ENCODE data around the gene PHYHIPL. TPM values are rescaled to one million over a fixed set of nuclear protein-coding genes. Genes with fewer than 3 reads are reported as not detected.
A peak's percentile ranks its signal among the peaks of the same experiment; 100 is the strongest.

The PHYHIPL gene
- total and polyA plus RNA-seq, 12 donors: 0.03 TPM; not detected in 11

DNA sequence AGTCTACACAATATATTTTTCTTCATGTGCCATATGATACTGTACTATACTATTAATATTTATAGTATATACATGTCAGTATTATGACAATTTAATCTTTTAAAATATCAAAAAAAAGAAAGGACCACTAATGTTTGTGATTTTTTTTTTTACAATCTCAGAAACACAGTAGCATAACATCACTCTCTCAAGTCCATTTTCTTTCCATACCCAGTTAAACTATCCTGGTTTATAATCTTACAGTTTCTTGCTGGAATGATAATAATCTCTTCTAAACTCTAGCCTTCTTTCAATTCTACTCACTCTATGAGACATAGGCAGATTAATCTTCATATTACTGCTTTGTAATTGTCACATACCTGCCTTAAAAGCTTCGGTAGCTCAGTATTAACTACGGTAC is 8.9 kb upstream of the PHYHIPL start:
- Histone ChIP-seq H3K4me1 (no peaks in the 10 kb centered on the region), H3K27ac (no peak overlapping the region), H3K36me3 (no peaks in the 10 kb centered on the region), H3K9me3 (peaks cover 0 to 23% (median 3%) of the 10 kb centered on the region in 11 donors), H3K4me3 (no peak overlapping the region), H3K27me3 (no peaks in the 10 kb centered on the region)
- no peak for TF ChIP-seq CTCF (IDR thresholded peaks at IDR 0.05)
- intact Hi-C loops (cut with DNase I): no loop called here
- no peak for DNase-seq
- ATAC-seq: no peak
- WGBS, 2 donors: 92 to 97% methylated on average over 2 of the region's 2 CpGs

DNA sequence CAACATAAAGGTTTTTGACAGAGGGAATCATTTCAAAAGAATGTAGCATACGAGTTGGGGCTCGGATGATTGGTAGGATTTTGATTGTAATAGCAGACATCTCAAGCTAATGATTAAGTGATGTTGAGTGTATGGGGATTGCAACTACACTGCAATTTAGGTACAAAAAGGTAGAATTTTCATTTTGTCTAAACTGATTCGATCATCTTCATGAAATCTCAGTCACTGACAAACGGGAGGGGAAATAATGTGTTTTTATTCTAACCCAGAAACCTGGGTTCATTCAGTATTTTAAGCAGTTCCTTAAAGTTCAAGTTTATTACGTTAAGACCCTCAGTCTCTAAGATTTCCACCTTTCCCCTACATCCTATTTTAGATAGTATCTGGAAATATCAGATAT is 3.9 kb upstream of the PHYHIPL start:
- Histone ChIP-seq H3K27ac (no peak overlapping the region), H3K36me3 (no peaks in the 10 kb centered on the region), H3K27me3 (peaks cover 6 to 33% (median 22%) of the 10 kb centered on the region in 7 donors), H3K9me3 (peaks cover 0 to 17% (median 3%) of the 10 kb centered on the region in 11 donors), H3K4me1 (peaks cover 3 to 17% (median 10%) of the 10 kb centered on the region in 9 donors), H3K4me3 (no peak overlapping the region)
- ATAC-seq (no peak), DNase-seq (no peak)
- intact Hi-C loops (cut with DNase I): no loop called here
- TF ChIP-seq CTCF (IDR thresholded peaks at IDR 0.05): no peak
- 82 to 84% methylated on average over 5 of the region's 5 CpGs for WGBS, 2 donors

GRCh38 chr10:59173414-59173813 is 3.0 kb upstream of the PHYHIPL start:
- DNase-seq (no peak), ATAC-seq (no peak)
- H3K9me3 ChIP-seq: peaks cover 0 to 12% (median 0%) of the 10 kb centered on the region in 11 donors
- intact Hi-C loops (cut with DNase I): no loop called here
- no peak for TF ChIP-seq CTCF (IDR thresholded peaks at IDR 0.05)
- H3K4me3 ChIP-seq: no peak overlapping the region
- H3K27me3 ChIP-seq: peaks cover 6 to 42% (median 30%) of the 10 kb centered on the region in 7 donors
- no peak overlapping the region for H3K27ac ChIP-seq
- H3K4me1 ChIP-seq: peaks cover 3 to 17% (median 10%) of the 10 kb centered on the region in 9 donors
- H3K36me3 ChIP-seq: no peaks in the 10 kb centered on the region

DNA sequence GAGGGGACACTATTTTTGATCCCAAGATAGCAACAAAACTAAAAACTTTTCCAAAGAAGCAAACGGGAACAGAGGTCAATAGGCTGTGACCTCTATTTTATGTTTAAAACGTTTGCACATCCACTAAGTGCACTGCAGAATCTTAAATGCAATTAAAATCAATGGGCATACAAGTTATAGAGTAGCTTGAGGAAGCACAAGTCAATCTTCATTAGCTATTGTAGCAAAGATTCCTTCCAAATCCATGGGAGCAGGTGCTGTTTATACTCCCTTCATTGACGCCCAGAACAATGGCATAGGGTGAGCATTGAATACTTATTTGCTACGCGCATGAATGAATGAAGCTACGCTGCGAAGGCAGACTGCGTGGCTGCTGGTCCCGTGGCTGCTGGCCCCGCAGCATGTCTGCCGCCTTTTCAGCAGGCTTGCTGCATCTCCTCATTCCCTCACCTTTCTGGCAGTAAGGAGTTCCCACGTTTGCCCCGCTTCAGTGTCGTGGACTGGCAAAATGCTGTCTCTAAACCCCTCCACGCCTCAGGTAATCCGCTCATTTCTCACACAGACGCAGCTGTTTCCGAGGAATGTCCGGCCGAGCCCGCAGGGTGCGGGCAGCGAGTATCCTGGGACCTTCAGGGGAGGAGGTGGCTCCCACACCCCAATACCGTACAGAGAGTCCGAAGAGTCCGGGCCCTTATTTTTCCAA is 754 bp upstream of the PHYHIPL start:
- intact Hi-C loops (cut with DNase I): no loop called here
- Histone ChIP-seq H3K4me1 (peaks cover 3 to 17% (median 10%) of the 10 kb centered on the region in 9 donors), H3K27ac (no peak overlapping the region), H3K9me3 (peaks cover 0 to 3% (median 0%) of the 10 kb centered on the region in 11 donors), H3K27me3 (peaks cover 6 to 52% (median 42%) of the 10 kb centered on the region in 7 donors), H3K36me3 (no peaks in the 10 kb centered on the region), H3K4me3 (peak overlapping the region in 9 of 10 donors; percentile 12 to 50 (median 34))
- TF ChIP-seq CTCF (IDR thresholded peaks at IDR 0.05): no peak
- DNase-seq (no peak), ATAC-seq (no peak)
- 8 to 11% methylated on average over 25 to 26 of the region's 26 CpGs for WGBS, 2 donors

Measured in heart right ventricle (tissue), 16 donors.